Measurements from ENCODE around the gene ADARB2. TPM values are rescaled to one million over a fixed set of nuclear protein-coding genes. Genes with fewer than 3 reads are reported as not detected.

The ADARB2 gene
- total and polyA plus RNA-seq, 10 of the 15 experiments (the other 5 are each of a cell fraction or from before 2014, with no cell fraction given), result 0.02 to 4.1 (median 0.76) TPM

DNA sequence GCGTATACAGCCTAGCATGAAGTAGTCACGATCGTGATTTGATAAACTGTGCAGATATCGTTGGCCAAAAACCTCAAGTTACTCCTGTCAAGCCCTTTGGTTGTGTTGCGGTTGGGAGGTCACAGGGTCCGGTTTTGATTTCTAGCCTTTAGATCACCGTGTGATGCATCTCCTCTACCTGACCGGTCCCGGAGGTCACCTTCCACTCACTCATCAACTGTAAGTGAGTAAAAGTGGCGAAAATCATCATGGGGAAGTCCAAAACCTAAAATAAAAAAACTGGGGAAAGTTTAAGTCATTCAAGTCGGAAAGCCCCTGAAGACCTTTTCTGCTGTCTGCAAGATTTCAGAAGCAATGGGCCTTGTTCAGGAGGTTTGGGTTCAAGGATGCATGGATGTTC lies 62.8 kb downstream of the ADARB2 start:
- H3K9ac ChIP-seq (ENCODE audit: control insufficient read depth, insufficient read depth, low read length), result no peak overlapping the region
- H3K79me2 ChIP-seq (ENCODE audit: control insufficient read depth, insufficient read depth, low read length), result no peaks in the 10 kb centered on the region
- RAD21 ChIA-PET (ENCODE audit: unreplicated experiment), result interaction anchor here (0.7 to 1.0 kb wide), 2 partner anchors 30 to 62 kb away, joined by 3 read pairs; partner anchors contain the start of gene ADARB2
- WGBS (ENCODE audit: insufficient coverage, insufficient replicate concordance, low lambda C conversion rate, missing lambda C conversion rate), result 3% methylated on average over 11 of the region's 11 CpGs
- 0 out of 2 replicates have a peak overlapping the region, but pooled peaks have one; percentile 31 for H3K27ac ChIP-seq (ENCODE audit: control insufficient read depth, insufficient read depth)
- no TSS peak for BruUV-seq (replicated peaks)
- POLR2A ChIA-PET, result no interaction called here
- FAIRE-seq (peak; percentile 72), DNase-seq (ENCODE audit: low read depth, low spot score) (peak; percentile 51), ATAC-seq (peak; percentile 90)
- peaks cover 16% of the 10 kb centered on the region for H3K4me1 ChIP-seq (ENCODE audit: control insufficient read depth, insufficient read depth, low read length)
- H3K4me2 ChIP-seq (ENCODE audit: control insufficient read depth, insufficient read depth), result peak overlapping the region; percentile 38
- no peak overlapping the region for H2AFZ ChIP-seq (ENCODE audit: control insufficient read depth, low read depth, low read length)
- H3K9me3 ChIP-seq (replicated peaks; ENCODE audit: control insufficient read depth, insufficient read depth, low read length), result no peaks in the 10 kb centered on the region
- no peaks in the 10 kb centered on the region for H3K36me3 ChIP-seq (ENCODE audit: control insufficient read depth in 2 of 2, insufficient read depth in 2 of 2, low read length in 1 of 2)
- CTCF ChIA-PET, result no interaction called here
- H4K20me1 ChIP-seq (ENCODE audit: control insufficient read depth, insufficient read depth), result no peaks in the 10 kb centered on the region
- no peaks in the 10 kb centered on the region for H3K27me3 ChIP-seq (replicated peaks in 1 of 2; ENCODE audit: control insufficient read depth in 2 of 2, insufficient read depth in 2 of 2, low read length in 1 of 2)
- in situ Hi-C loops (cut with MboI) (no loop called here), intact Hi-C loops (cut with micrococcal nuclease; ENCODE audit: unreplicated experiment) (no loop called here)
- SMC1A ChIA-PET (ENCODE audit: uncharacterized antibody, unreplicated experiment), result interaction anchor here (0.7 to 1.0 kb wide), 2 partner anchors 31 to 77 kb away, joined by 3 read pairs; no protein-coding TSS in a partner anchor
- H3K4me3 ChIP-seq, result no peak overlapping the region
- no peak for TF ChIP-seq ZZZ3 (IDR thresholded peaks at IDR 0.05; ENCODE audit: control insufficient read depth, insufficient read length, low read depth)
- TF ChIP-seq, protein P1, sequence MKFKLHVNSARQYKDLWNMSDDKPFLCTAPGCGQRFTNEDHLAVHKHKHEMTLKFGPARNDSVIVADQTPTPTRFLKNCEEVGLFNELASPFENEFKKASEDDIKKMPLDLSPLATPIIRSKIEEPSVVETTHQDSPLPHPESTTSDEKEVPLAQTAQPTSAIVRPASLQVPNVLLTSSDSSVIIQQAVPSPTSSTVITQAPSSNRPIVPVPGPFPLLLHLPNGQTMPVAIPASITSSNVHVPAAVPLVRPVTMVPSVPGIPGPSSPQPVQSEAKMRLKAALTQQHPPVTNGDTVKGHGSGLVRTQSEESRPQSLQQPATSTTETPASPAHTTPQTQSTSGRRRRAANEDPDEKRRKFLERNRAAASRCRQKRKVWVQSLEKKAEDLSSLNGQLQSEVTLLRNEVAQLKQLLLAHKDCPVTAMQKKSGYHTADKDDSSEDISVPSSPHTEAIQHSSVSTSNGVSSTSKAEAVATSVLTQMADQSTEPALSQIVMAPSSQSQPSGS (IDR thresholded peaks at IDR 0.05; ENCODE audit: low read length), result peak; percentile 51
- peak; percentile 34; the same call in 1 of the 2 replicates for TF ChIP-seq CBFB (IDR thresholded peaks at IDR 0.05; ENCODE audit: low read depth)
- TF ChIP-seq EED (IDR thresholded peaks at IDR 0.05; ENCODE audit: low read depth), result peak; percentile 61; the same call in 1 of the 2 replicates
- 0 out of 2 replicates have a peak, but pooled peaks have one; percentile 13 for TF ChIP-seq IRF4 (IDR thresholded peaks at IDR 0.05; ENCODE audit: low read depth, low read length)
- peak in 1 of 2 experiments; percentile 47; a peak in 1 of 4 replicates for TF ChIP-seq IKZF2 (IDR thresholded peaks at IDR 0.05)
- TF ChIP-seq PAX5 (IDR thresholded peaks at IDR 0.05; ENCODE audit: borderline replicate concordance, low read depth, low read length), result 0 out of 2 replicates have a peak, but pooled peaks have one; percentile 8
- TF ChIP-seq, protein P2, sequence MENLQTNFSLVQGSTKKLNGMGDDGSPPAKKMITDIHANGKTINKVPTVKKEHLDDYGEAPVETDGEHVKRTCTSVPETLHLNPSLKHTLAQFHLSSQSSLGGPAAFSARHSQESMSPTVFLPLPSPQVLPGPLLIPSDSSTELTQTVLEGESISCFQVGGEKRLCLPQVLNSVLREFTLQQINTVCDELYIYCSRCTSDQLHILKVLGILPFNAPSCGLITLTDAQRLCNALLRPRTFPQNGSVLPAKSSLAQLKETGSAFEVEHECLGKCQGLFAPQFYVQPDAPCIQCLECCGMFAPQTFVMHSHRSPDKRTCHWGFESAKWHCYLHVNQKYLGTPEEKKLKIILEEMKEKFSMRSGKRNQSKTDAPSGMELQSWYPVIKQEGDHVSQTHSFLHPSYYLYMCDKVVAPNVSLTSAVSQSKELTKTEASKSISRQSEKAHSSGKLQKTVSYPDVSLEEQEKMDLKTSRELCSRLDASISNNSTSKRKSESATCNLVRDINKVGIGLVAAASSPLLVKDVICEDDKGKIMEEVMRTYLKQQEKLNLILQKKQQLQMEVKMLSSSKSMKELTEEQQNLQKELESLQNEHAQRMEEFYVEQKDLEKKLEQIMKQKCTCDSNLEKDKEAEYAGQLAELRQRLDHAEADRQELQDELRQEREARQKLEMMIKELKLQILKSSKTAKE (IDR thresholded peaks at IDR 0.05; ENCODE audit: low read depth, poor library complexity, severe bottlenecking), result peak; percentile 47
- TF ChIP-seq ZNF217 (IDR thresholded peaks at IDR 0.05), result 0 out of 2 replicates have a peak, but pooled peaks have one; percentile 23
- TF ChIP-seq BHLHE40 (IDR thresholded peaks at IDR 0.05; ENCODE audit: borderline replicate concordance in 1 of 2, low read depth in 2 of 2, low read length in 1 of 2), result peak; percentile 55 to 63
- TF ChIP-seq STAT1 (conservative IDR thresholded peaks at IDR 0.05), result no peak
- TF ChIP-seq CREM (IDR thresholded peaks at IDR 0.05; ENCODE audit: low read depth), result peak; percentile 45; the same call in 1 of the 2 replicates
- TF ChIP-seq MTA3 (IDR thresholded peaks at IDR 0.05; ENCODE audit: borderline replicate concordance, low read length), result no peak
- TF ChIP-seq NR2C1 (IDR thresholded peaks at IDR 0.05), result no peak
- peak; percentile 69; the same call in 1 of the 2 replicates for TF ChIP-seq FOXM1 (IDR thresholded peaks at IDR 0.05; ENCODE audit: low read depth, low read length)
- TF ChIP-seq ZBED1 (IDR thresholded peaks at IDR 0.05; ENCODE audit: borderline replicate concordance), result peak; percentile 87
- TF ChIP-seq JUNB (IDR thresholded peaks at IDR 0.05), result peak; percentile 56
- TF ChIP-seq ATF7 (IDR thresholded peaks at IDR 0.05; ENCODE audit: low read depth), result peak; percentile 33; the same call in 1 of the 2 replicates
- peak; percentile 92 for TF ChIP-seq RUNX3 (IDR thresholded peaks at IDR 0.05; ENCODE audit: low read length)
- TF ChIP-seq EP300 (IDR thresholded peaks at IDR 0.05; ENCODE audit: borderline replicate concordance in 1 of 2, control insufficient read depth in 1 of 2, low read depth in 2 of 2, low read length in 2 of 2), result peak; percentile 14 to 58; a peak in 2 of 4 replicates
- no peak for TF ChIP-seq RB1 (IDR thresholded peaks at IDR 0.05; ENCODE audit: borderline replicate concordance)

Measured in GM12878 (cell line).